ENCODE measurements around the gene RNF11. TPM values are rescaled to one million over a fixed set of nuclear protein-coding genes. Genes with fewer than 3 reads are reported as not detected.

RNF11 gene
- total RNA-seq, 2 experiments from 2014 or later = 21.5 to 22.6 TPM

GRCh38 chr1:51253691-51254090 lies 17.6 kb downstream of the RNF11 start:
- Mint-ChIP-seq H3K27me3 (no peaks in the 10 kb centered on the region), H3K9me3 (no peaks in the 10 kb centered on the region), H3K4me3 (no peak overlapping the region), H3K4me1 (ENCODE audit: low read depth) (peaks cover 29% of the 10 kb centered on the region), H3K36me3 (ENCODE audit: low read depth) (peaks cover 1% of the 10 kb centered on the region), H3K27ac (no peak overlapping the region)
- POLR2A ChIA-PET = interaction anchor here (0.6 kb wide), 1 partner anchor 59 kb away, joined by 3 read pairs; no protein-coding TSS in a partner anchor
- intact Hi-C loops (cut with micrococcal nuclease) = no loop called here
- CTCF ChIA-PET = no interaction called here
- no peak for DNase-seq
- TF ChIP-seq, protein P1, sequence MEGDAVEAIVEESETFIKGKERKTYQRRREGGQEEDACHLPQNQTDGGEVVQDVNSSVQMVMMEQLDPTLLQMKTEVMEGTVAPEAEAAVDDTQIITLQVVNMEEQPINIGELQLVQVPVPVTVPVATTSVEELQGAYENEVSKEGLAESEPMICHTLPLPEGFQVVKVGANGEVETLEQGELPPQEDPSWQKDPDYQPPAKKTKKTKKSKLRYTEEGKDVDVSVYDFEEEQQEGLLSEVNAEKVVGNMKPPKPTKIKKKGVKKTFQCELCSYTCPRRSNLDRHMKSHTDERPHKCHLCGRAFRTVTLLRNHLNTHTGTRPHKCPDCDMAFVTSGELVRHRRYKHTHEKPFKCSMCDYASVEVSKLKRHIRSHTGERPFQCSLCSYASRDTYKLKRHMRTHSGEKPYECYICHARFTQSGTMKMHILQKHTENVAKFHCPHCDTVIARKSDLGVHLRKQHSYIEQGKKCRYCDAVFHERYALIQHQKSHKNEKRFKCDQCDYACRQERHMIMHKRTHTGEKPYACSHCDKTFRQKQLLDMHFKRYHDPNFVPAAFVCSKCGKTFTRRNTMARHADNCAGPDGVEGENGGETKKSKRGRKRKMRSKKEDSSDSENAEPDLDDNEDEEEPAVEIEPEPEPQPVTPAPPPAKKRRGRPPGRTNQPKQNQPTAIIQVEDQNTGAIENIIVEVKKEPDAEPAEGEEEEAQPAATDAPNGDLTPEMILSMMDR (IDR thresholded peaks at IDR 0.05) = no peak
- ATAC-seq = no peak

- ChIA-PET CTCF (interaction anchor here (0.8 to 2.2 kb wide), 10 partner anchors 8 to 66 kb away, joined by 3 to 11 read pairs (median 4); no protein-coding TSS in a partner anchor), POLR2A (no interaction called here)
- ATAC-seq (no peak), DNase-seq (no peak)
- intact Hi-C loops (cut with micrococcal nuclease) = no loop called here
- no peaks in the 10 kb centered on the region for H3K9me3 Mint-ChIP-seq
- H3K36me3 Mint-ChIP-seq (ENCODE audit: low read depth) = peaks cover 1% of the 10 kb centered on the region
- H3K4me1 Mint-ChIP-seq (ENCODE audit: low read depth) = peaks cover 38% of the 10 kb centered on the region
- no peak overlapping the region for H3K4me3 Mint-ChIP-seq
- H3K27ac Mint-ChIP-seq = no peak overlapping the region
- H3K27me3 Mint-ChIP-seq = no peaks in the 10 kb centered on the region
- TF ChIP-seq, protein P1 (IDR thresholded peaks at IDR 0.05) = no peak
Measured at GRCh38 chr1:51255331-51255730, 19.3 kb downstream of the RNF11 start.

- Mint-ChIP-seq H3K9me3 (no peaks in the 10 kb centered on the region), H3K4me1 (ENCODE audit: low read depth) (peaks cover 79% of the 10 kb centered on the region), H3K27me3 (no peaks in the 10 kb centered on the region), H3K4me3 (no peak overlapping the region), H3K36me3 (ENCODE audit: low read depth) (peaks cover 6% of the 10 kb centered on the region), H3K27ac (no peak overlapping the region)
- DNase-seq (no peak), ATAC-seq (no peak)
- ChIA-PET CTCF (no interaction called here), POLR2A (no interaction called here)
- intact Hi-C loops (cut with micrococcal nuclease) = no loop called here
- TF ChIP-seq, protein P1 (IDR thresholded peaks at IDR 0.05) = no peak
Measured at GRCh38 chr1:51263147-51263877, 27.2 kb downstream of the RNF11 start.

DNA sequence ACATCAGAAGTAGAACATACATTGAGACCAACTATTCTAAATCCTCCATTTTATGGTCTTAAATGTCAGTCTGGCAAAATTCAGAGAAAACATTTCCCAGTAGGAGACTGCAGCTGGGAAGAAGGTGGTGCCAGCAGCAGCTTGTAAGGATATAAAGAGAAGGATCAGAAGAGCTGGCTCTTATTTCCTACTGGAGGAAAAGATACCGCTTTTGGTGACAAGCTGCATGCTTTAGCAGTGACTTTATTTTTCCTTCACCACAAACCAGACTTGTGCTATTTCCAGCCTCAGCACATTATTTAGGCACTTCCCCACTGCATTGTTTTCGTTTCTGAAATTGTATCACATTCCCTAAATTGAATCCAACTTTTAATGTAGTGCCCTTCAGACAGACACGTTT lies 28.4 kb downstream of the RNF11 start:
- TF ChIP-seq, protein P1 (IDR thresholded peaks at IDR 0.05) = no peak
- intact Hi-C loops (cut with micrococcal nuclease) = no loop called here
- peak overlapping the region; percentile 59 for H3K27ac Mint-ChIP-seq
- H3K36me3 Mint-ChIP-seq (ENCODE audit: low read depth) = peaks cover 9% of the 10 kb centered on the region
- no peaks in the 10 kb centered on the region for H3K27me3 Mint-ChIP-seq
- ATAC-seq (no peak), DNase-seq (no peak)
- no peaks in the 10 kb centered on the region for H3K9me3 Mint-ChIP-seq
- POLR2A ChIA-PET = no interaction called here
- CTCF ChIA-PET = interaction anchor here (0.7 kb wide), 1 partner anchor 58 kb away, joined by 4 read pairs; no protein-coding TSS in a partner anchor
- H3K4me3 Mint-ChIP-seq = no peak overlapping the region
- peaks cover 73% of the 10 kb centered on the region for H3K4me1 Mint-ChIP-seq (ENCODE audit: low read depth)

DNA sequence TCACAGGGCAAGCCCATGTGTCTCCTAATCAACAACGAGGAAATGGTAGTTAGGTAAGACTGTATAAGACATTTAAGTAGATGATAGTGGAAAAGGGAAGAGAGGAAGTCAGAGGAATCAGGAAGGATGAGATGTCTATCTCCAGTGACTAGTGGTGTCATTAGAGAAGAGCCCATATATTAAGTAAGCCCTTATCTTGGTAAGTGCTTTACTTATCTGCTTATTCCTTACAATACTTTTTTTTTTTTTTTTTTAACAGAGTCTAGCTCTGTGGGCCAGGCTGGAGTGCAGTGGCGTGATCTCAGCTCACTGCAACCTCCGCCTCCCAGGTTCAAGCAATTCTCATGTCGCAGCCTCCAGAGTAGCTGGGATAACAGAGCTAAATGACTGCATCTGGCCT lies 29.5 kb downstream of the RNF11 start:
- POLR2A ChIA-PET = no interaction called here
- CTCF ChIA-PET = interaction anchor here (1.7 to 2.8 kb wide), 2 partner anchors 11 to 31 kb away, joined by 5 to 14 read pairs; no protein-coding TSS in a partner anchor
- no peaks in the 10 kb centered on the region for H3K27me3 Mint-ChIP-seq
- DNase-seq (no peak), ATAC-seq (no peak)
- TF ChIP-seq, protein P1 (IDR thresholded peaks at IDR 0.05) = no peak
- H3K4me1 Mint-ChIP-seq (ENCODE audit: low read depth) = peaks cover 62% of the 10 kb centered on the region
- peaks cover 13% of the 10 kb centered on the region for H3K36me3 Mint-ChIP-seq (ENCODE audit: low read depth)
- no peak overlapping the region for H3K27ac Mint-ChIP-seq
- H3K4me3 Mint-ChIP-seq = no peak overlapping the region
- intact Hi-C loops (cut with micrococcal nuclease) = no loop called here
- H3K9me3 Mint-ChIP-seq = no peaks in the 10 kb centered on the region

Data from activated CD8-positive, alpha-beta T cell treated with anti-CD3 and anti-CD28 coated beads for 36 hours (primary cell).